Central memory CD8-positive, alpha-beta T cell (primary cell): ENCODE measurements around the gene FAM131A.
A peak's percentile ranks its signal among the peaks of the same experiment; 100 is the strongest.

Experiments used
- ATAC-seq: fragments of 150-1000 bp; cut with Tn5 transposase; replicated peaks from 2 replicates; pipeline ENCODE4 v1.10.0; 2022; ENCODE audit warnings: mild to moderate bottlenecking, moderate FRiP score, moderate number of reproducible peaks; ENCODE audit not compliant: poor library complexity, severe bottlenecking; ENCODE audit errors: extremely low read depth
- DNase-seq, 2 donors: peaks; one replicate each; pipeline ENCODE4 v3.0.0; 2021; ENCODE audit warnings: low spot score in 2 of 2
- H3K27ac Mint-ChIP-seq: one replicate; pipeline ENCODE4 v1.8.0; 2022; ENCODE audit warnings: low read depth, mild to moderate bottlenecking, moderate library complexity, mixed read lengths
- H3K27me3 Mint-ChIP-seq: one replicate; pipeline ENCODE4 v1.8.0; 2022; ENCODE audit warnings: mixed read lengths
- H3K36me3 Mint-ChIP-seq: one replicate; pipeline ENCODE4 v1.8.0; 2022; ENCODE audit warnings: mild to moderate bottlenecking, moderate library complexity, mixed read lengths; ENCODE audit not compliant: insufficient read depth
- H3K4me1 Mint-ChIP-seq: one replicate; pipeline ENCODE4 v1.8.0; 2022; ENCODE audit warnings: mixed read lengths
- H3K4me3 Mint-ChIP-seq: one replicate; pipeline ENCODE4 v1.8.0; 2022; ENCODE audit warnings: mild to moderate bottlenecking, moderate library complexity, mixed read lengths
- H3K9me3 Mint-ChIP-seq: one replicate; pipeline ENCODE4 v1.8.0; 2022; ENCODE audit warnings: mixed read lengths

Gene FAM131A

DNA sequence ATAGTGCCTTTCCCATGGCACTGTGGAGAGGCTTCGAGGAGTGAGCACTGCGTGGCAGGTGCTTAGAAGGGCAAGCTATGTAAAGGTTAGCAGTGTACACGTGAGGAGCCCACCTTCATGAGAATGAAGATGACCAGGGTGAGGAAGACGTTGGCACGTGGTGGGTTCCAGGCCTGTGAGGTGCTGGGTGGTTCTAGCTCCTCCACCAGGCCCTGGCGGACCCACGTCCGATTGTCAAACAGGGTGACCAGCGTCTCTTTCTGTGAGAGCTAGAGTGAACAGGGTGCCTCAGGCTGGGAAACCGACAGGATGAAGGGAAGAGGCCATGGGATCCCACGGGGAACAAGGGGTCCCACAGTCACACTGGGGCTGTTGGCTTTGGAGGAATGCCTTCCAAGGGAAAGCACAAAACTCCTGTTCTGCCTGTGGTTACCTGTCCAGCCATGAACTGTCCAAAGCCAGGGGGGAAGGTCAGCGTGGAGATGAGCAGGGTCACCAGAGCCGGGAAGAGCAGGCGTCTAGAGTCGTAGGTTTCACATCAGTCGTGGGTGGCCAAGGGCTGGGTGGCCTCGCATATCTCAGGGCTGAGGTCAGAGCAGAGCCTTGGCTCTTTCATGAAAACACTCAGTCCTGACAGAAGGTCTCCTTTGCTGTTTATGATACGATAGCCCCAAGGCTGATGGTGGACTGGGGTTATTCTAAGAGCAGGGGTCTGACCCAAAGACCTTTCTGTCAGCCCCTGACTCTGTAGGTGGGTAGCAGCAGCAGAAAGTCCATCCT, 18.1 kb downstream of the FAM131A start:
- no peak overlapping the region for H3K4me3 Mint-ChIP-seq
- H3K9me3 Mint-ChIP-seq = no peaks in the 10 kb centered on the region
- peaks cover 6% of the 10 kb centered on the region for H3K36me3 Mint-ChIP-seq
- DNase-seq (no peak), ATAC-seq (no peak)
- H3K4me1 Mint-ChIP-seq = peaks cover 6% of the 10 kb centered on the region
- H3K27ac Mint-ChIP-seq = no peak overlapping the region
- no peaks in the 10 kb centered on the region for H3K27me3 Mint-ChIP-seq

DNA sequence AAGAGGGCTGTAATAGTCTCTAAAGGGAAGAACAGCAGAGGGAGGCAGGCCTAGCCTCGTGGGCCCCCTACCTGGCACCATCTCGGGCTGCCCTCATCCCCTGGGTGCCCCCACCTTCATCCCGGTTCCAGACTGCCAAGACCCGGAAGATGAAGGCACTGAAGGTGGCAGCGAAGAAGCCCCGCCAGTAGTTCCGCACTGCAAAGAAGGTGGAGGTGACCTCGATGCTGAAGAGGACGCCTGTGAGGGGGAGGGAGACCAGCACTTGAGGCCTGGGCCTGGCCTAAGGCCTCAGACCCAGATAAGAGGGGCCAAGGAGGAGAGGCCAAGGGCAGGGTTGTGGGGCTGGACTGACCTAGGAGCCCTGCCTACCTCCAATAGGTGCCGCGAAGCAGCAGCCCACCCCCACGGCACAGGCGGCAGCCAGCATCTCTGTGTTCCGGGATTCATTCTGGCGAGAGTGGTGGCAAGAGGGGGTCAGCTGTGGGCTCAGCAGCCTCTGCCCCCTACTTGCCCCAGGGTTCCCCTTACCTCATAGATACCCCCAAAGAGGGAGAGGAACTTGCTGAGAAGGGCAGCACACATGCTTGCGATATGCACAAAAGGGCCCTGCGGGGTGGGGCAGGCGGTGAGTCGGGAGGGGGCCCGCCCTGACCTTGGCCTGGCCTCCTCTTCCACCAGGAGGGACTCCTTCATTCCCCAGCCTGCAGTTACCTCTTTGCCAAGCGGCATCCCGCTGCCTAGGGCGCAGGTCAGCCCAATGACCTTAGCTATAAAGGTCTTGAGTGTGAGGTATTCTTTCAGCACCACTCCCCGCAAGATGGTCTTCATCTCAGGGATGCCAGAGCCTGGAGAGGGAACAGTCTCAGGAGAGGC, 20.1 kb downstream of the FAM131A start:
- Mint-ChIP-seq H3K27me3 (no peaks in the 10 kb centered on the region), H3K4me1 (peaks cover 17% of the 10 kb centered on the region), H3K4me3 (no peak overlapping the region), H3K9me3 (no peaks in the 10 kb centered on the region), H3K36me3 (peaks cover 5% of the 10 kb centered on the region), H3K27ac (no peak overlapping the region)
- DNase-seq = no peak
- ATAC-seq = no peak

GRCh38 chr3:184358124-184358767, 20.8 kb downstream of the FAM131A start:
- Mint-ChIP-seq H3K36me3 (peaks cover 8% of the 10 kb centered on the region), H3K4me1 (peaks cover 21% of the 10 kb centered on the region), H3K27me3 (no peaks in the 10 kb centered on the region), H3K4me3 (no peak overlapping the region), H3K27ac (no peak overlapping the region), H3K9me3 (no peaks in the 10 kb centered on the region)
- ATAC-seq = no peak
- no peak for DNase-seq

DNA sequence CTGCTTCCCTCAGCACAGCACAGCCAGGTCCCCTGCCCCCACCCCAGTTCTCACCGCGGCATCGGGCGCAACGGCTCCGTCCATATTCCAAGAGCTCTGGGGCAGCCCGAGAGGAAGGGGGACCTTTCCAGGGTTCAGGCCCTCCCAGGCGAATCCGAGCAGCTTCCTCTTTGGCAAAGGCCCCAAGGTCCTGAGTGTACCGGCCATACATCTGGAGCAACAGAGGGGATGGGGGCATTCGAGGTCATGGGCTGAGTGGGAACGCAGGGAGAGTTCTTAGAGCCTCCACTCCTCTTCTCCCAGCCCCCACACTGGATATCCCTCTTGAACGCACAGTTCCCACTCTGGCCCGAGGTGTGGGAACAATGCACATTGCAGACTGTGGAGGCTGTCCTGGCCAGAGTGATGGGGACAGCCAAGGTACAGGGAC, 21.5 kb downstream of the FAM131A start:
- no peak overlapping the region for H3K27ac Mint-ChIP-seq
- H3K4me3 Mint-ChIP-seq = no peak overlapping the region
- H3K9me3 Mint-ChIP-seq = no peaks in the 10 kb centered on the region
- H3K4me1 Mint-ChIP-seq = peaks cover 27% of the 10 kb centered on the region
- ATAC-seq (no peak), DNase-seq (no peak)
- no peaks in the 10 kb centered on the region for H3K27me3 Mint-ChIP-seq
- H3K36me3 Mint-ChIP-seq = peaks cover 13% of the 10 kb centered on the region

DNA sequence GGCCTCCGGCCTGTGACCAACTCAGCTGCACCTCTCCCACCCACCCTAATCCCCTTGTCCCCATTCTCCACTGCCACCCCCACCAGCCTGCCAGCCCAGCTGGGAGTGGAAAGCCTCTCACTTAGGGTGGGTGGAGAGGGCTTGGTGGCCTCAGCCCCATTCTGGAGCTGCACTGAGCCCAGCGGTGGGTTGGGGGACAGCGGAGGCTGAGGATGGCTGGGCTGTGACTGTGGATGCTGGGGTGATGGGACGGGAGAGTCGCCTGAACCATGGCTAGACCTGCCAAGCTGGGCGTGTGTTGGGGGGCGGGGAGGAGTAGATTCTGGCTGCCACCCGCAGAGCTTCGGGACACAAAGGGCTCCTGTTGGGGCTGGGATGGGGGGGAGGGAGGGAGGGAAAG, 22.2 kb downstream of the FAM131A start:
- peaks cover 13% of the 10 kb centered on the region for H3K36me3 Mint-ChIP-seq
- H3K27me3 Mint-ChIP-seq = no peaks in the 10 kb centered on the region
- H3K9me3 Mint-ChIP-seq = no peaks in the 10 kb centered on the region
- H3K27ac Mint-ChIP-seq = no peak overlapping the region
- ATAC-seq (no peak), DNase-seq (no peak)
- peak overlapping the region; percentile 85 for H3K4me3 Mint-ChIP-seq
- peaks cover 33% of the 10 kb centered on the region for H3K4me1 Mint-ChIP-seq

DNA sequence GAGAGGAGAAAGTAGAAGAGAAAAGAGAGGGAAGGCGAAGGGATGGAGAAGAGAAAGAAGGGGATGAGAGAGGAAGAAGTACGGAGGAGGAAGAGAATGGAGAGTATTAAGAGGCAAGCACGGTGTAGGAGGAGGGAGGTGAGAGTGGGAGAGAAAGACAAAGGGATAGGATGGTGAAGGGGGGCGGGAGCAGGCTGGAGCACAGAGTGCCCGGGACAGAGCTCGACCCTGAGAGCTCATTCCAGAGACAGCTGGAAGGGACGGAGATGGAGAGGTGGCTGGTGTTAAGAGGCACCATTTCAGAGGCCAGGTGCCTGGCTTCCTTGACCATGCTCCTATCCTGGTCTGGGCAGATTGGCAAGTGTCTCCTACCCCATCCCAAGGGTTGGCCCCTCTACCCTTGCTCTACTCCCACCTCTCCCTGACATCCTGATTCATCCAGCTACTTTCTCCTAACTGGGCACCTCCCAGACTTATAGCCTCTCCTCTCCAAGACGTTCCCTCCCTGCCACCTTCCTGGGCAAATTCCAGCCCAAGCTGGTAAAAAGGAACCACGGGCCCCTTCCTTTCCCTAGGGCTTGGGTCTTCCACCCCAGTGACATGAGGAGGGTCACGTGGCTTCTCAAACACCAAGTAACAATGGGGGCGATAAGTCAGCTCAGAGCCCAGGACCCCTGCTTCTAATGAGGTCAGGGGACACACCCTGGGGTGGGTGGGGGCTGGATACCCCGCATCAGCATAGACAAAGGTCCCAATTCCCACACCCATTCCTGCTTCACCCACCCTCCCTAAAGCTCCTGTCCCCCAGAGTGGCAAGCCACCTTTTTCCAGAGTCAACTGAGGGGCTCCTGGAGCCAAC, 22.9 kb downstream of the FAM131A start:
- Mint-ChIP-seq H3K27ac (peak overlapping the region; percentile 26), H3K4me3 (peak overlapping the region; percentile 85), H3K27me3 (no peaks in the 10 kb centered on the region), H3K4me1 (peaks cover 40% of the 10 kb centered on the region), H3K36me3 (peaks cover 18% of the 10 kb centered on the region), H3K9me3 (no peaks in the 10 kb centered on the region)
- ATAC-seq = no peak
- DNase-seq = no peak

- Mint-ChIP-seq H3K27ac (peak overlapping the region; percentile 26), H3K27me3 (no peaks in the 10 kb centered on the region)
- ATAC-seq = no peak
Measured at GRCh38 chr3:184360929-184361531, 23.6 kb downstream of the FAM131A start.

DNA sequence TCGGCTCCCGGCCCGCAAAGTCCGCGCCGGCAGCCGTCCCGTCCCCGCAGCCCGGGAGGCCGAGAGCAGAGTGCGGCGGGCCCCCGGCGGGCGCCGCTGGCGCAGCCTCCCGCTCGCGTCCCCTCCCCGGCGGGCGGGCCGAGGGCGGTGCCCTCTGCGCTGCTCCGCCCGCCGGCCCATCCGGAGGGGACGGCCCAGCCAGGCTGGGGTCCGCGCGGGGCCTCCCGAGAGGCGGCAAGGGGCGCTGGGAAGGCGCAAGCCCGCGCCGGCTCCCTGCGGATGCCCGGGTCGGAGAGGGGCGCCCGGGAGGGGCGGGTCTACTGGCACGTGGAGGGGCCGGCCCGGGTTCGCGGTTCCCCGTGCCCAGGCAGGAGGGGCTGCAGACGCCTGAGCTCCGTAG, 24.1 kb downstream of the FAM131A start, which contains the start of the genes CLCN2 and POLR2H:
TSS of gene CLCN2 (minus strand) at position 74 of the 400 bp plus-strand sequence. CDS start 126 bp downstream, outside the sequence.
TSS of gene POLR2H (plus strand) at position 179 of the 400 bp plus-strand sequence. CDS start 1,783 bp downstream, outside the sequence.
- Mint-ChIP-seq H3K27ac (peak within 1 kb of the TSS; percentile 77), H3K9me3 (no peaks in the 10 kb centered on the region), H3K36me3 (peaks cover 21% of the 10 kb centered on the region), H3K27me3 (no peaks in the 10 kb centered on the region), H3K4me1 (peaks cover 41% of the 10 kb centered on the region), H3K4me3 (peak within 1 kb of the TSS; percentile 85)
- ATAC-seq (peak; percentile 4), DNase-seq (no peak)

More at GRCh38 chr3:184360929-184361531, 23.6 kb downstream of the FAM131A start:
- DNase-seq = no peak
- Mint-ChIP-seq H3K9me3 (no peaks in the 10 kb centered on the region), H3K4me3 (peak overlapping the region; percentile 85), H3K4me1 (peaks cover 41% of the 10 kb centered on the region), H3K36me3 (peaks cover 20% of the 10 kb centered on the region)

- Mint-ChIP-seq H3K27ac (peak overlapping the region; percentile 77), H3K9me3 (no peaks in the 10 kb centered on the region), H3K4me1 (peaks cover 46% of the 10 kb centered on the region), H3K27me3 (no peaks in the 10 kb centered on the region), H3K36me3 (peaks cover 20% of the 10 kb centered on the region), H3K4me3 (peak overlapping the region; percentile 85)
- ATAC-seq = peak; percentile 12
- DNase-seq = no peak
Measured at GRCh38 chr3:184361932-184362667, 24.7 kb downstream of the FAM131A start.

DNA sequence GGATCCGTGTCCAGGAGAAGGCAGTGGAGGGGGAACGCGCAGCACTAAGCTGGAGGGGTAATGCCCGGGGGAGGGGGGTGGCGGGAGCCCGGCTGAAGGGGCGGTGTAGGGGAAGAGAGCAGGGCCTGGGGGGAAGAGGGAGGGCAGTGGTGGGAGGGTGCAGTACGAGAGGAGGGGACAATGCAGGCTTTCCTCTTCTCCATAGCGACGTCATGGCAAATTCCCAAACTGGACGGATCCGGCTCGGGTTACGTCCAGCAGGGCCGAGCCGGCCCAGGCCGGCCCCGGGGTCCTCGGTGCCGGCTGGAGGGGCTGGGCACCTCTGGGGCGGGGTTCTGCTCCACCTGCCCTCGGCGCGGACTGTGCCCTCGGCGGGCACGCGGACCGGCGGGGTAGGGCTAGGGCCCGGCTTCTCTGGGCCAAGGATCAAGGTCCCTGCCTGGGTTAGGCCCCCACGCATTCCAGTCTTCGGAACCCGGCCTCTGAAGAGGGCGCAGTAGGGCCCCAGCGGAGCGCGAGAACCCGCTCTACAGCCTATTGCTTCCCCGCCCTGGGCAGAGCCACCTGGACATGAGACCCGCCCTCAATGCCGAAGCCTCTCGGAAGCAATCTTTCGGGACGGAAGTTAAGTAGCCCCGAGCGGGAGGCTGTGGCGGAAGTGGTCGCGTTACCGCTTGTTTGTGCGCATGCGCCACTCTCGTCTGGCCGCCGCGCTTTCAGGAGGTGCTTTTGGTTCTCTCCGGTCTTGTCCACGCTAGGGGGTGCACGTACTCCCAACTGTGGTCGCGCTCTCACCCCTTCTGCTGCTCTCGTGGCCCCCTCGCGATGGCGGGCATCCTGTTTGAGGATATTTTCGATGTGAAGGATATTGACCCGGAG, 25.5 kb downstream of the FAM131A start:
- peak overlapping the region; percentile 85 for H3K4me3 Mint-ChIP-seq
- peak overlapping the region; percentile 77 for H3K27ac Mint-ChIP-seq
- peaks cover 47% of the 10 kb centered on the region for H3K4me1 Mint-ChIP-seq
- peaks cover 21% of the 10 kb centered on the region for H3K36me3 Mint-ChIP-seq
- peak; percentile 86 to 87 for DNase-seq
- H3K27me3 Mint-ChIP-seq = no peaks in the 10 kb centered on the region
- H3K9me3 Mint-ChIP-seq = no peaks in the 10 kb centered on the region
- ATAC-seq = peak; percentile 71
